ENCODE measurements around the gene HDAC5.

DNA sequence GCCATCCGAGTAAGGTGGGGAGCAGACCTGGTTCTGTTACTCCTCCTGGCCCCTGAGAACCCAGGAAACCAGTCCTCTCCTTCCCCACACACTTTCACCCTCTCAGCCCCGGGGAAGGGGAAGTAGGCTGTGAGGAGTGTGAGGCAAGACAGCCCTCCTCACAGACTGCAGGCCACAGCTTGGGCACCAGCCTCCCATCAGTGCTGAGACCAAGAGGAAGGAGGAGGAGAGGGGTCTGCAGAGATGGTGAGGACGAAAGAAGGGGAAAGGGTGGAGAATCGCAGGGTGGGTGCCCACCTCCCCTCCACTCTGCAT is 45.9 kb downstream of the HDAC5 start:
- TF ChIP-seq, protein P1, sequence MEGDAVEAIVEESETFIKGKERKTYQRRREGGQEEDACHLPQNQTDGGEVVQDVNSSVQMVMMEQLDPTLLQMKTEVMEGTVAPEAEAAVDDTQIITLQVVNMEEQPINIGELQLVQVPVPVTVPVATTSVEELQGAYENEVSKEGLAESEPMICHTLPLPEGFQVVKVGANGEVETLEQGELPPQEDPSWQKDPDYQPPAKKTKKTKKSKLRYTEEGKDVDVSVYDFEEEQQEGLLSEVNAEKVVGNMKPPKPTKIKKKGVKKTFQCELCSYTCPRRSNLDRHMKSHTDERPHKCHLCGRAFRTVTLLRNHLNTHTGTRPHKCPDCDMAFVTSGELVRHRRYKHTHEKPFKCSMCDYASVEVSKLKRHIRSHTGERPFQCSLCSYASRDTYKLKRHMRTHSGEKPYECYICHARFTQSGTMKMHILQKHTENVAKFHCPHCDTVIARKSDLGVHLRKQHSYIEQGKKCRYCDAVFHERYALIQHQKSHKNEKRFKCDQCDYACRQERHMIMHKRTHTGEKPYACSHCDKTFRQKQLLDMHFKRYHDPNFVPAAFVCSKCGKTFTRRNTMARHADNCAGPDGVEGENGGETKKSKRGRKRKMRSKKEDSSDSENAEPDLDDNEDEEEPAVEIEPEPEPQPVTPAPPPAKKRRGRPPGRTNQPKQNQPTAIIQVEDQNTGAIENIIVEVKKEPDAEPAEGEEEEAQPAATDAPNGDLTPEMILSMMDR (conservative IDR thresholded peaks at IDR 0.05; ENCODE audit: low read length): no peak
- TF ChIP-seq EZH2phosphoT487 (IDR thresholded peaks at IDR 0.05; ENCODE audit: borderline replicate concordance): no peak

All from Loucy (cell line).